BLaER1 (cell line): Measurements from ENCODE around the gene PSKH1.

Source experiments
- H3K27ac ChIP-seq: shearing (Covaris generic); formaldehyde crosslinking; 2 replicates; pipeline ENCODE4 v1.8.1; 2022
- H3K27me3 ChIP-seq: shearing (Covaris generic); formaldehyde crosslinking; 2 replicates; pipeline ENCODE4 v1.8.1; 2022
- H3K36me3 ChIP-seq: shearing (Covaris generic); formaldehyde crosslinking; 2 replicates; pipeline ENCODE4 v1.8.1; 2022
- H3K4me1 ChIP-seq: shearing (Covaris generic); formaldehyde crosslinking; 2 replicates; pipeline ENCODE4 v1.8.1; 2022
- H3K4me2 ChIP-seq: shearing (Covaris generic); formaldehyde crosslinking; 2 replicates; pipeline ENCODE4 v1.8.1; 2022
- H3K4me3 ChIP-seq: shearing (Covaris generic); formaldehyde crosslinking; 2 replicates; pipeline ENCODE4 v1.8.1; 2022
- H3K9ac ChIP-seq: shearing (Covaris generic); formaldehyde crosslinking; 2 replicates; pipeline ENCODE4 v1.8.1; 2022
- H3K9me3 ChIP-seq: shearing (Covaris generic); formaldehyde crosslinking; 2 replicates; pipeline ENCODE4 v1.8.1; 2022
- H4K20me1 ChIP-seq: shearing (Covaris generic); formaldehyde crosslinking; 2 replicates; pipeline ENCODE4 v1.8.1; 2022
- Cebpa-rat ChIP-seq: shearing (Covaris generic); IDR thresholded peaks from 2 replicates; pipeline ENCODE4 v1.8.1; 2022

Gene PSKH1

DNA sequence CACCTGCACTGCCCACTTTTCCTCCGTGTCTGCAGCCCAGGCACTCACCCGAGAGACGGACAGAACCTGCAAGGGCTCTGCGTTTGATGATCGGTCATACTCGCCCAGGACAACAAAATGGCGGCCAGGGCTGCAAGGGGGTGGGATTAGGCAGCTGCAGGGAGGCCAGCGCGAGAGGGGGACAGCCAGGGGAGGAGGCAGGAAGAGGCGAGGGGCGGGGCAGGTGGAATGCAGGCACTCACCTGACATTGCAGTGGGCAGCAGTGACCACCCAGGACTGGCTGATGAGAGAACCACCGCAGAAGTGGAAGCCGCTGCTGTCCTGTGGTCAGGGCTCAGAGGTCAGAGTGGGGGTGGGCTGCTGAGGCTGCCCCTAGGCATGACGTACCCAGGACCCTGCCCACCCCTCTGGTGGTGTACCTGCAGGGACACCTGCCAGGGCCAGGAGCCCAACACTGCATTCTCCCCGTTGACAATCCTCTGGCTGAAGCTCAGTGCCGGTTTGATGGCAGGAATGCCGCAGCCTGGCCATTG lies 37.7 kb downstream of the PSKH1 start:
- H3K36me3 ChIP-seq, result peaks cover 81% of the 10 kb centered on the region
- no peaks in the 10 kb centered on the region for H3K27me3 ChIP-seq
- H3K4me2 ChIP-seq, result no peak overlapping the region
- no peaks in the 10 kb centered on the region for H3K9me3 ChIP-seq
- H3K9ac ChIP-seq, result no peak overlapping the region
- no peak overlapping the region for H3K27ac ChIP-seq
- H4K20me1 ChIP-seq, result peaks cover 76% of the 10 kb centered on the region
- no peak overlapping the region for H3K4me3 ChIP-seq
- no peak for TF ChIP-seq Cebpa-rat
- peaks cover 56% of the 10 kb centered on the region for H3K4me1 ChIP-seq

DNA sequence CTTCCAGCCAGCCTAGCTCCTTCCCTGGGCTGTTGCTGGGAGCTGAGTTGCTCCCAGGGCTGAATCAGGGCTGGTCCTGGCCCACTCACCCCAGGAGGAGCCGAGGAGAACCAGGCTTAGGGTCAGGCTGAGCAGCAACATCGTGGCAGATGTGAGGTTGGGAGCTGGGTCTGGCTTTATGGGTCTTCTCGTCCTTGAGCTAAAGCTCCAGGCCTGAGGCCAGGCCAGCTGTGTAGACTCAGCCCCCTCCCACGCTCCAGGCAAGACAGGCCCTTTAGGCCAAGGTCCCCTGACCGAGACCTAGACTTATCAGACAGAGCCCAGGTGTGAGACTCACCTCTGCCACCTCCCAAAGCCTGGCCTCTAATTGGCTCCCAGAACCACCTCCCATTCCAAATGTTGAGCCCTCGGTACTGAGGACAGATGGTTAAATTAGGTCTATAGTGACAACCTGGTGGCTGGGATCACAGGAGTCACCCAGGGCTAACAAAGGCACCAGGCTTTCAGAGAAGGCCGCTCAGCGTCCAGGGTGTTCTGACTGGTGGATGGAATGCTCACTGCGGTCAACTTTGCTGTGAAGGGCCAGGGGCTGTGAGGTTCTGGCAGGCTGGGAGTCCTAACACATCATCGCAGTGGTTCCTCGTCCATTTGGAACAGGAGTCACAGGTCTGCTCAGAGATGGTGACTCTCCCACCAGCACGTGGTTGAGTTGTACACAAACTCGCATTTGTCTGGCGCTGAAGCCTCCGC lies 38.8 kb downstream of the PSKH1 start, which contains the start of gene CTRL:
Gene CTRL (minus strand): TSS at position 151 of the 750 bp plus-strand sequence. CDS start 10 bp downstream, at position 141.
- no peaks in the 10 kb centered on the region for H3K27me3 ChIP-seq
- peaks cover 81% of the 10 kb centered on the region for H3K36me3 ChIP-seq
- no peak within 1 kb of the TSS for H3K27ac ChIP-seq
- H3K9me3 ChIP-seq, result no peaks in the 10 kb centered on the region
- H3K9ac ChIP-seq, result 0 out of 2 replicates have a peak within 1 kb of the TSS, but pooled peaks have one; percentile 10
- no peak within 1 kb of the TSS for H3K4me2 ChIP-seq
- no peak for TF ChIP-seq Cebpa-rat
- H3K4me1 ChIP-seq, result peaks cover 46% of the 10 kb centered on the region
- no peak within 1 kb of the TSS for H3K4me3 ChIP-seq
- peaks cover 65% of the 10 kb centered on the region for H4K20me1 ChIP-seq

- TF ChIP-seq Cebpa-rat, result no peak
- H3K9me3 ChIP-seq, result no peaks in the 10 kb centered on the region
- H3K27me3 ChIP-seq, result no peaks in the 10 kb centered on the region
- H3K4me3 ChIP-seq, result no peak overlapping the region
- peaks cover 46% of the 10 kb centered on the region for H3K4me1 ChIP-seq
- no peak overlapping the region for H3K27ac ChIP-seq
- H3K9ac ChIP-seq, result no peak overlapping the region
- no peak overlapping the region for H3K4me2 ChIP-seq
- peaks cover 59% of the 10 kb centered on the region for H4K20me1 ChIP-seq
- peaks cover 75% of the 10 kb centered on the region for H3K36me3 ChIP-seq
These were observed 39.4 kb downstream of the PSKH1 start for GRCh38 chr16:67932462-67932840.

DNA sequence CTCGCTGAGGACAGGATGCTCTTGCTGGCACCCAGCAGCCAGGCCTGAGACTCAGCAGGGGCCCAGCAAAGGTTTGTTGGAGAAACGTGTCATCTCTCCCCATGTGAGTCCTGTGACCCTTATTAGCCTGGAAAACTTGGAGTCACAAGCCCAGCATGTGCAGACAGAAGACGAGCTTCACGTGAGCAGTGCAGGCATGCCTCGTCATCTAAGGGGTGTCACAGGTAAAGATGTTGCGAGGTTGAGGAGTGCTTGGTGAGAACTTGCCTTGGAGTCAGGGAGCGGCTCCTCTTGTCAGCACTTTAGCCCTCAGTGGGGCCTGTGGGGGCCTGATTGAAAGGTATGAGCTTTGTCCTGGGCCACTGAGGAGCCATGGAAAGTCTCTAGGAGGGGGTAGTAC lies 40.8 kb downstream of the PSKH1 start:
- Histone ChIP-seq H3K4me2 (no peak overlapping the region), H3K27me3 (no peaks in the 10 kb centered on the region), H3K9me3 (no peaks in the 10 kb centered on the region), H4K20me1 (peaks cover 47% of the 10 kb centered on the region), H3K36me3 (peaks cover 63% of the 10 kb centered on the region), H3K9ac (no peak overlapping the region), H3K4me1 (peaks cover 39% of the 10 kb centered on the region), H3K27ac (no peak overlapping the region), H3K4me3 (no peak overlapping the region)
- no peak for TF ChIP-seq Cebpa-rat

DNA sequence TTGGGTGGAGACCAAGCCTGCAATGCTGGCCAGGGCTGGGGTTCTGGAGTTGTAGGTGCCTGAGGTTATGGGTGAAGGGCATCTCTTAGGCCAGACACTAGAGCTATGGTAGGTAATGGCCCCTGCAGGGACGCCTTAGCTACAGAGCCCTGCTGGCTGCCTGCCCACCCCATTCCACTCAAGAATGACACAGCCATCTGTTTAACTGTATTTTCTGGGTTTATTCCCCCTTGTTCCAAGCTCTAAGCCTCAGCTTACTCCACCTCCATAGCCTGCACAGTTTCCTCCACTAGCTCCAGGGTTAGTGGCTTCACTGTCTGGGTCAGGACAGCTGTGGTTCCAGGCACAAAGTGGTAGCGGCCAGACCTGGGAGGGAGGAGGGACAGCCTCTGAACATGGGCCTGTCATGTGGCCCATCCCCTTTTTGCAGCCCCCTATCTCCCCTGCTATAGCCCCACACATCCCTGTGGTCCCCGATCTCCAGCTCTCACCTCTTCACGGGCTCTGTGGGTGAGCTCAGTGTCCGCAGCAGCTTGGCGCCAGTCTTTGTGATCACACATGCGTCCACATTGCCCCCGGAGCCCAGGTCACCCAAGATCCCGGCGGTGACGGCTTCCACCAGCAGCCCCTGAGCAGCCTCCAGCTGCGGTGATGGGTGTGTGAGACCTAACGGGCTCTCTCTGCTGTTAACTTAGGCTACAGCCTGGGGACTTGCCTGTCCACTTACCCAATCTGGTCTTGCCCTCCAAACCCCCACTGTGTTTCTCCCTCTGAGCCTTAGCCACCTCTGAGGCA lies 41.4 kb downstream of the PSKH1 start:
- Histone ChIP-seq H3K9me3 (no peaks in the 10 kb centered on the region), H3K9ac (peak overlapping the region; percentile 95), H3K4me2 (peak overlapping the region; percentile 88), H3K27me3 (no peaks in the 10 kb centered on the region), H3K4me1 (peaks cover 36% of the 10 kb centered on the region), H4K20me1 (peaks cover 40% of the 10 kb centered on the region), H3K27ac (0 out of 2 replicates have a peak overlapping the region, but pooled peaks have one; percentile 96), H3K36me3 (peaks cover 56% of the 10 kb centered on the region), H3K4me3 (peak overlapping the region; percentile 93; the same call in 1 of the 2 replicates)
- TF ChIP-seq Cebpa-rat, result no peak

DNA sequence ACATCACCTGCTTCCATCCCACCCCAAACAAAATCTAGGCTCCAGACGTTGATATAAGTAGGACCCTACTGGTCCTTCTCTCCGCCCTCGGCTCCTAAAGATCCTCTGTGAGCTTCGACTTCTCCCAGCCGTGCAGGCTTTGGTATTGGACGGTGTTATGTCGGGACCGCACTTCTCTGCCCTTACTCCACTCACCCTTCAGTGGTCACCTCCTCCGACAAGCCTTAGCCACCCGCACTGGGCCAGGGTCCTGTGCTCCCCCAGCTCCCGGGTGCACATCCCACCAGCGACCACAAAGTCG lies 42.0 kb downstream of the PSKH1 start:
- peak overlapping the region; percentile 93 for H3K4me3 ChIP-seq
- peak overlapping the region; percentile 96; the same call in 1 of the 2 replicates for H3K27ac ChIP-seq
- peaks cover 36% of the 10 kb centered on the region for H4K20me1 ChIP-seq
- H3K36me3 ChIP-seq, result peaks cover 50% of the 10 kb centered on the region
- peak overlapping the region; percentile 95 for H3K9ac ChIP-seq
- H3K4me2 ChIP-seq, result peak overlapping the region; percentile 88
- H3K4me1 ChIP-seq, result peaks cover 36% of the 10 kb centered on the region
- H3K9me3 ChIP-seq, result no peaks in the 10 kb centered on the region
- H3K27me3 ChIP-seq, result no peaks in the 10 kb centered on the region
- no peak for TF ChIP-seq Cebpa-rat

DNA sequence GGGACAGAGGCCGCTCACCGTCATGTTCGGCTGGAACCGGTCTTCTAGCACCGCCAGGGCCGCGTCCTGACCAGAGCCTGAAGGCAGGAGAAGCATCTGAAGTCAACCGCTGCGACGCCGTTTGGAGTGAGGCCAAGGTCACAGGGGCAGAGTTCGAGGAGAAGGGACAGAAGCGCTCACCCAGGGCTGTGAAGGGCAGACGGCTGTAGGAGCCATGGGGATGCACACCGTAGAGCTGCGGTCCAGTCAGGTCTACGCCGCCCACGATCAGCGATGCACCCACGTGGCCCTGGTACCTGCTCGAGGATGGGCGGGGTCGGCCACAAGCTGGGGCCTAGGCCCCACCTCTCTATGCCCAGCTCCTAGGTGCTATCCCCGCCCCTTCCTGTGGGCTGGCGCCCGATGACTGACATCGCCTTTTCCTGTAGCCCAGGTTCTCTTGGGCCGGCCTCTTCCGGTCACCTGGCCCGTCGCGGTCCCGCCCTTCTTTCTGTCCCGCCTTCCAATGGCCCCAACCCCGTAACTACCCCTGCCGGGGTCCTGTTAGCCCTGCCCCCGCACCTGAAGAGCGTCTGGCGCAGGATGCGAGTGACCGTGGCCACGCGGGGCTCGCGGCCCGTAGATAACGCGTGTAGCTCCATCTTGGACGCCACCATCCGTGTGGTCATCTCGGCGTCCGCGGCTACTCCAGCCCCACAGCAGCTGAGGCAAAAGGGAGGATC lies 42.5 kb downstream of the PSKH1 start:
- Histone ChIP-seq H3K4me1 (peaks cover 41% of the 10 kb centered on the region), H3K27me3 (no peaks in the 10 kb centered on the region), H3K4me3 (peak overlapping the region; percentile 93), H3K27ac (peak overlapping the region; percentile 96), H3K36me3 (peaks cover 45% of the 10 kb centered on the region), H3K9ac (peak overlapping the region; percentile 95), H3K4me2 (peak overlapping the region; percentile 88), H4K20me1 (peaks cover 36% of the 10 kb centered on the region), H3K9me3 (no peaks in the 10 kb centered on the region)
- TF ChIP-seq Cebpa-rat, result no peak

DNA sequence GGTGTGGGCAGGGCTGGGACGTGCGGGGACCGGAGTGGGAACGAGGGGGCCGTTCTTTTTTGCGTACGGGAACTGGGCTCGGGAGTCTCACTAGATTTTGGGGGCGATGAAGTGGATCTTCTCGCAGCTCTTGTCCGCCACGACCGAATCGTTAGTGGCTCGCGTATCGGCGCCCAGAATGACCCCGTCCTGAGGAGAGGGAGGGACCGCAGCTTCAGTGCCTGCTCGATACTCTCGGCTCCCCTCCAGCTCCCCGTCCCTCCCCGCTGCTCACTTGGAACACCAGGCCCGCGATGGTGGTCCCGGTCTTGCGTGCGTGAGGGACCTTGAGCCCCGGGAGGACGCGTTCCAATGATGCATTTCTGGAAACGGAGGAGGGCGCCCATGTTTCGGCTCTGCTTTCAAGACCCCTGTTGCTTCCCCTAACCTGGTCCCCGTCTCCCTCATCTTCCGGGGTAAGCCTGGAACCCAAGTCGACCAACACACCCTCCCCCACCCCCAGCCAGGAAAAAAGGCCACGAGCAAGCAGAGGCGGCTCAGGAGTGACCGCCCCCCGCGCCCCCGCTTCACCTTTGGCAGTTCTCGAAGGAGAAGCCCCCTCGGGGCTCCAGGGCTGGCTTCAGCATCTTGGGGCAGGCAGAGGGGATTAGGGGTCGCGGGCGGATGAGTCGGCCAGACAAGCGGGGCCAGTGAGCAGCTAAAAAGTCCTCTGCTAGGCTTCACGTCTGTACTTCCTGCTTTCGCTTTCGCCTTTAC lies 43.2 kb downstream of the PSKH1 start, which contains the start of gene PSMB10:
Gene PSMB10 (minus strand): TSS at position 727 of the 756 bp plus-strand sequence. CDS start 101 bp downstream, at position 626.
- H3K4me1 ChIP-seq, result peaks cover 48% of the 10 kb centered on the region
- H3K9me3 ChIP-seq, result no peaks in the 10 kb centered on the region
- H3K9ac ChIP-seq, result peak within 1 kb of the TSS; percentile 95
- TF ChIP-seq Cebpa-rat, result no peak
- peak within 1 kb of the TSS; percentile 93 for H3K4me3 ChIP-seq
- peaks cover 40% of the 10 kb centered on the region for H3K36me3 ChIP-seq
- H3K4me2 ChIP-seq, result peak within 1 kb of the TSS; percentile 88
- H3K27me3 ChIP-seq, result no peaks in the 10 kb centered on the region
- peak within 1 kb of the TSS; percentile 96 for H3K27ac ChIP-seq
- peaks cover 36% of the 10 kb centered on the region for H4K20me1 ChIP-seq
